NCI-H748 (cell line): ENCODE results near the gene SPEM3.

Experiments used
- DNase-seq: peaks from one replicate; lab custom pipeline; 2025; ENCODE audit not compliant: unreplicated experiment; lab: John Stamatoyannopoulos, UW

Gene SPEM3

GRCh38 chr17:7428557-7428956 lies at the start of gene SPEM3:
SPEM3 (plus strand) TSS chr17:7428857; CDS start chr17:7428903, 46 bp downstream.
- DNase-seq, result no peak

GRCh38 chr17:7379134-7379533 lies 49.5 kb upstream of the SPEM3 start:
- DNase-seq, result no peak

- peak; percentile 54 for DNase-seq
Measured at GRCh38 chr17:7380321-7380720, 48.3 kb upstream of the SPEM3 start.

- peak; percentile 48 for DNase-seq
Measured at GRCh38 chr17:7380855-7381683, 47.6 kb upstream of the SPEM3 start, which contains the start of gene TNK1. TNK1 (plus strand) TSS chr17:7381089; CDS start chr17:7382927, 1,838 bp downstream.

GRCh38 chr17:7382901-7383300 lies 45.8 kb upstream of the SPEM3 start:
- no peak for DNase-seq

GRCh38 chr17:7383371-7383741 lies 45.3 kb upstream of the SPEM3 start:
- no peak for DNase-seq

- DNase-seq, result peak; percentile 92
Measured at GRCh38 chr17:7383742-7384488, 44.7 kb upstream of the SPEM3 start.

- no peak for DNase-seq
Measured at GRCh38 chr17:7384489-7385081, 44.1 kb upstream of the SPEM3 start.

GRCh38 chr17:7388856-7389255 lies 39.8 kb upstream of the SPEM3 start:
- no peak for DNase-seq

- DNase-seq, result no peak
Measured at GRCh38 chr17:7389924-7390910, 38.4 kb upstream of the SPEM3 start.

- DNase-seq, result no peak
Measured at GRCh38 chr17:7391307-7391706, 37.4 kb upstream of the SPEM3 start.

- no peak for DNase-seq
Measured at GRCh38 chr17:7392696-7393612, 35.7 kb upstream of the SPEM3 start.

GRCh38 chr17:7393613-7394451 lies 34.8 kb upstream of the SPEM3 start:
- DNase-seq, result peak; percentile 85

- DNase-seq, result peak; percentile 91
Measured at GRCh38 chr17:7394452-7395191, 34.0 kb upstream of the SPEM3 start, which contains the start of gene PLSCR3. PLSCR3 (minus strand) TSS chr17:7394525; CDS start chr17:7394110, 415 bp downstream.

GRCh38 chr17:7396147-7396546 lies 32.5 kb upstream of the SPEM3 start:
- DNase-seq, result no peak

GRCh38 chr17:7398612-7399011 lies 30.0 kb upstream of the SPEM3 start:
- no peak for DNase-seq

- peak; percentile 78 for DNase-seq
Measured at GRCh38 chr17:7403043-7403726, 25.5 kb upstream of the SPEM3 start.

GRCh38 chr17:7403727-7403976 lies 25.0 kb upstream of the SPEM3 start:
- peak; percentile 93 for DNase-seq
